HG02884 (cell line): ENCODE measurements around the gene PKHD1.

ENCODE experiments used
- ATAC-seq: cut with Tn5 transposase; IDR thresholded peaks from one replicate; pipeline ENCODE4 v1.9.1; 2021; ENCODE audit warnings: mild to moderate bottlenecking, moderate library complexity; ENCODE audit not compliant: unreplicated experiment

Gene PKHD1

GRCh38 chr6:51571168-51571567, 516.2 kb downstream of the PKHD1 start:
- no peak for ATAC-seq

GRCh38 chr6:51570168-51570921, 517.1 kb downstream of the PKHD1 start:
- no peak for ATAC-seq

- no peak for ATAC-seq
Measured at GRCh38 chr6:51569594-51569993, 517.8 kb downstream of the PKHD1 start.

GRCh38 chr6:51568771-51569170, 518.6 kb downstream of the PKHD1 start:
- ATAC-seq: no peak

- no peak for ATAC-seq
Measured at GRCh38 chr6:51565472-51565871, 521.9 kb downstream of the PKHD1 start.
